Measurements from ENCODE around the gene GLCCI1. TPM values are rescaled to one million over a fixed set of nuclear protein-coding genes. Genes with fewer than 3 reads are reported as not detected.
"Not testable (repeated sequence)": the region's sequence is repeated elsewhere in the genome, so short reads cannot be mapped to it uniquely, and the experiment has no call there.

Gene GLCCI1
- total RNA-seq, 1 donor, result 6.9 TPM

GRCh38 chr7:7982904-7983303 is 14.3 kb downstream of the GLCCI1 start:
- no peak for TF ChIP-seq CTCF (IDR thresholded peaks at IDR 0.05; ENCODE audit: insufficient read depth, low read depth, low read length)
- no peak overlapping the region for H3K4me3 ChIP-seq (ENCODE audit: low read depth, low read length)
- DNase-seq (ENCODE audit: low read depth), result no peak

- no peak for TF ChIP-seq CTCF (IDR thresholded peaks at IDR 0.05; ENCODE audit: insufficient read depth, low read depth, low read length)
- no peak overlapping the region for H3K4me3 ChIP-seq (ENCODE audit: low read depth, low read length)
- no peak for DNase-seq (ENCODE audit: low read depth)
Measured at GRCh38 chr7:7984424-7984823, 15.8 kb downstream of the GLCCI1 start.

- TF ChIP-seq CTCF (IDR thresholded peaks at IDR 0.05; ENCODE audit: insufficient read depth, low read depth, low read length), result no peak
- H3K4me3 ChIP-seq (ENCODE audit: low read depth, low read length), result no peak overlapping the region
- DNase-seq (ENCODE audit: low read depth), result no peak
Measured at GRCh38 chr7:7988706-7989105, 20.1 kb downstream of the GLCCI1 start.

- H3K4me3 ChIP-seq (ENCODE audit: low read depth, low read length), result no peak overlapping the region
- TF ChIP-seq CTCF (IDR thresholded peaks at IDR 0.05; ENCODE audit: insufficient read depth, low read depth, low read length), result no peak
- DNase-seq (ENCODE audit: low read depth), result no peak
Measured at GRCh38 chr7:7989133-7989532, 20.5 kb downstream of the GLCCI1 start.

- H3K4me3 ChIP-seq (ENCODE audit: low read depth, low read length), result peak overlapping the region; percentile 13
- no peak for DNase-seq (ENCODE audit: low read depth)
- TF ChIP-seq CTCF (IDR thresholded peaks at IDR 0.05; ENCODE audit: insufficient read depth, low read depth, low read length), result no peak
Measured at GRCh38 chr7:7989616-7990440, 21.2 kb downstream of the GLCCI1 start.

GRCh38 chr7:7990441-7990761 is 21.8 kb downstream of the GLCCI1 start:
- no peak for TF ChIP-seq CTCF (IDR thresholded peaks at IDR 0.05; ENCODE audit: insufficient read depth, low read depth, low read length)
- no peak for DNase-seq (ENCODE audit: low read depth)

GRCh38 chr7:7992506-7992905 is 23.9 kb downstream of the GLCCI1 start:
- H3K4me3 ChIP-seq (ENCODE audit: low read depth, low read length), result no peak overlapping the region
- TF ChIP-seq CTCF (IDR thresholded peaks at IDR 0.05; ENCODE audit: insufficient read depth, low read depth, low read length), result no peak
- no peak for DNase-seq (ENCODE audit: low read depth)

More at GRCh38 chr7:7990441-7990761, 21.8 kb downstream of the GLCCI1 start:
- H3K4me3 ChIP-seq (ENCODE audit: low read depth, low read length), result no peak overlapping the region

- DNase-seq (ENCODE audit: low read depth); H3K4me3 ChIP-seq (ENCODE audit: low read depth, low read length): not testable (repeated sequence)
Measured at GRCh38 chr7:7995348-7995747, 26.8 kb downstream of the GLCCI1 start.
